IPS-15b (cell line): Measurements from ENCODE around the gene TBC1D17.

Experiments used
- H3K27me3 ChIP-seq: one replicate; pipeline ENCODE4 v1.6.1; 2013; ENCODE audit warnings: low read length; ENCODE audit not compliant: control insufficient read depth, insufficient read depth
- H3K36me3 ChIP-seq: one replicate; pipeline ENCODE4 v1.6.1; 2013; ENCODE audit warnings: low read length; ENCODE audit not compliant: control insufficient read depth, insufficient read depth
- H3K4me1 ChIP-seq: one replicate; pipeline ENCODE4 v1.6.1; 2013; ENCODE audit warnings: mild to moderate bottlenecking, low read length; ENCODE audit not compliant: control insufficient read depth, insufficient read depth
- H3K4me3 ChIP-seq: one replicate; pipeline ENCODE4 v1.5.1; 2013; ENCODE audit warnings: low read depth, low read length
- H3K9ac ChIP-seq: one replicate; pipeline ENCODE4 v1.6.1; 2013; ENCODE audit warnings: low read depth, mild to moderate bottlenecking, low read length
- H3K9me3 ChIP-seq: one replicate; pipeline ENCODE4 v1.6.1; 2013; ENCODE audit warnings: mild to moderate bottlenecking, low read length; ENCODE audit not compliant: control insufficient read depth, insufficient read depth

The TBC1D17 gene

DNA sequence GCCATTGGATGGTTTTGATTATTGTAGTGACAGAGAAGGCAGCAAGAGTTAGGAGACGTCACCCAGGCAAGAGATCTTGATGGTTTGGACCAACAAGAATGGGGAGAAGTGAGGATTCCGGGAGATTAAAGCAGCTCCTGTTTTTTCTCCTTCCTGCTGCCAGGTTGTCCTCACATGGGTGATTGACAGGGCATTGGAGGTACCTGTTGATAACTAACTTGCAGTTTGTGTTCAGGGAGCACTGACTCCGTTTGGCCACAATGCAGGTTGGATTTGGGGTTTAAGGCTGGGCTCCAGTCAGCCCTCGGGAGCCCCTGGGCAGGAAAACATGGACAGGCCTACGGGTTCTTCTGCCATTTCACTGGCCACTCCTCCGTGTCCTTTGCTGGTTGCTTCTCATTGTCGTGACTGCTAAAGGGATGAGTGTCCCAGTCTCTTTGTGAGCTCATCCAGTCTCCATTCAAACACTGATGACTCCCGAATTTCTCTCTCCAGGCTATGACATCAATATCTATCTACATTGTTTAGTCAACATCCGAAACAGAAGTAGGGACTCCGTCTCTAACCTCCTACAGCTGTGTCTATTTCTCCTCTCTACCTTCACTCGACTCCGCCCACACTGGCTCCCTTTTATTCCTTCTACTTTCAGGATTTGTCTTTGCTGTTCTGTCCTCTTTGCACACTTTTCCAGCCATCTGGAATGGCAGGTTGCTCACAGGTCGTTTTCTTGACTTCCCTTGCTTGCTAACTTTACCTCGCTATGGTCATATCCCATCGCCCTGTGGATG lies 27.9 kb upstream of the TBC1D17 start:
- no peak overlapping the region for H3K9ac ChIP-seq
- peak overlapping the region; percentile 89 for H3K4me3 ChIP-seq
- H3K36me3 ChIP-seq, result no peaks in the 10 kb centered on the region
- H3K4me1 ChIP-seq, result peaks cover 6% of the 10 kb centered on the region
- H3K27me3 ChIP-seq, result no peaks in the 10 kb centered on the region
- H3K9me3 ChIP-seq, result no peaks in the 10 kb centered on the region

DNA sequence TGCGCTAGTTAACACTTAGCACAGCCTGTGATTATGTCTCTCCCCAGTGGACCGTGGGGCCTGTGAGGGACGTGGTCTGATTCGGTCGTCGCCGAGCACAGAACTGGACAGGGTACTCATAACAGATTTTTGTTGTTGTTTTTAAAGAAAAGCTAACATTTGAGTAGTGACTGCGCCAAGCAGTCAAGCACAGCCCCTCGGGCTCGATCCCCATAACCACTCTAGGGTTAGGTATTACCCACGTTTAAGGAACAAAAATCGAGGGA lies 27.3 kb upstream of the TBC1D17 start:
- Histone ChIP-seq H3K4me3 (peak overlapping the region; percentile 89), H3K9me3 (no peaks in the 10 kb centered on the region), H3K36me3 (peaks cover 2% of the 10 kb centered on the region), H3K4me1 (peaks cover 6% of the 10 kb centered on the region), H3K9ac (no peak overlapping the region), H3K27me3 (no peaks in the 10 kb centered on the region)

DNA sequence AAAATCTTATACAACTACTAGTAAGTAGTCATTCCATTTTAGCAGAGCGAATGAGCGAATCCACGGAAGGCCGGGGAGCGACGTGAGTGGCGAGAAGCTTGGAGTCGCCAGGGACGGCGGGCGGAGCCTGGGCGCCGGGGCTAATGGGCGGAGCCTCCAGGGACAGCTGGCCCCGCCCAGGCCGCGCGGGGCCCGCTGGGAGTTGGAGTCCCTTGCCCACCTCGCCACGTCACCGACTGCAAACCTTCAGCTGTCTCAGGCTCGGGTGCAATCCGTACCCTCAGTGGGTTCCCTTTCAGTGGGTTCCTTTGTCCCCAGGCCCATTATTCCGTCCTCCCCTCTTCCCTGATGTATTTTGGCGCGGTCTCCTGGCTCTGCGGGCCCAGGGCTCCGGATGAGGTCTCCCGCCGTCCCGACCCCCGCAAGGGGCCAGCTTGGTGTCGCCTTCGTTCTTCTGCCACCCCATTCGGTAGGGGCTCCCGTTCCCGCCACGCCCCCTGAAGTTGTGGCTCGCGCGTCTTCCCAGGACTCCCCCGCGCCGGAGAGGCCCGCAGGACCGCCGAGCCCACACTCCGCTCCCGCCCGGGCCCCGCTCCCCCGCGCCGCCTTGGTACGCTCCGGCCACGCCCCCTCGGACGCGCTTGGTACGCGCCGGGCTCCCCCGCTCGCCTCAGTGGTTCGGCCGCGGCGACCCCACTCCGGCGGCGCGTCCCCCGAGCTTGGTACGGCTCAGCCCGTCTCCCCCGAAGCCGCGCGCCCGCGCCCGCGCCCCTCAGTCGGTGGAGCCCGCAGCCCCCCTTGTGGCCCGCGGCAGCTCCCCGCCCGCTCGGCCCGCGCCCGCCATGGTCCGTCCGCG lies 26.8 kb upstream of the TBC1D17 start, which contains the start of gene PTOV1:
TSS of gene PTOV1 (plus strand) at position 673 of the 856 bp plus-strand sequence.
- Histone ChIP-seq H3K9me3 (no peaks in the 10 kb centered on the region), H3K4me1 (peaks cover 6% of the 10 kb centered on the region), H3K36me3 (peaks cover 7% of the 10 kb centered on the region), H3K27me3 (no peaks in the 10 kb centered on the region), H3K9ac (peak within 1 kb of the TSS; percentile 90), H3K4me3 (peak within 1 kb of the TSS; percentile 89)

DNA sequence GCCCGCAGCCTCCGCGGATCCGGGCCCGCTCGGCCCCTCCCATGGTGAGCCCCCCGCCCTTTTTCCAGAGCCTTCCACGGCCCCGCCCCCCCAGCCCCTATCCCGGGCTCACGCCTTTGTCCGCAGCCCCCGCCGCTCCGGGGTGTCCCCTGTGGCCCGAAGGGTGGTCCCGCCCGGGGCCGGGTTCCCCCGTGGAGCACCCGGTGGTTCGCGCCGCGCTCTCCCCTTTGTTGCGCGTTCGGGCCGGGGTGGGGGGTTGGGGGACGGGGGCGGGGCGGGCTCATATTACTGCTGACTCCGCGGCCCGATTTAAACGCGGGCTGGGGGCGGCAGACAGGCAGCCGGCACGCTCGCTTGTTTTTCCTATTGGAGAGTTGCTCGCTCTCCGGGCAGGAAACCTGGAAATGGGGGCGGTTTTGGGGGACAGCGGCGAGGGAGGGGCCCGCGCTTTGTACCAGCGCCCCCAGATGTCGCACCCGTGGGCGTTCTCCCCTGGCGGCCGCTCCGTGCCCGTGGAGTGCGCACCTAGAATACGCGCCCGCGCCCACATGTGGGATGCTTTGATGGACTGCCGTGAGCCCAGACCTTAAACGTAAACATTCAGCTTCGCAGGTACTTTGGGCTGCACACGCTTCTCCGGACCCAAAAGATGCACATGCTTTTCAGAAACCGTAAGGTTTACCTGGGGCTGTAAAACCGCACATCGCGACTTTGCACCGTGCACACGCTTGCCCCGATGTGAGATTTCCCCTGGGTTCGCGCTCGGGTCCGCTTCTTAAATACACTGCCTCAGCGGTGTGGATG lies 25.8 kb upstream of the TBC1D17 start:
- Histone ChIP-seq H3K36me3 (peaks cover 15% of the 10 kb centered on the region), H3K27me3 (no peaks in the 10 kb centered on the region), H3K4me1 (peaks cover 6% of the 10 kb centered on the region), H3K4me3 (peak overlapping the region; percentile 89), H3K9me3 (no peaks in the 10 kb centered on the region), H3K9ac (peak overlapping the region; percentile 67)

DNA sequence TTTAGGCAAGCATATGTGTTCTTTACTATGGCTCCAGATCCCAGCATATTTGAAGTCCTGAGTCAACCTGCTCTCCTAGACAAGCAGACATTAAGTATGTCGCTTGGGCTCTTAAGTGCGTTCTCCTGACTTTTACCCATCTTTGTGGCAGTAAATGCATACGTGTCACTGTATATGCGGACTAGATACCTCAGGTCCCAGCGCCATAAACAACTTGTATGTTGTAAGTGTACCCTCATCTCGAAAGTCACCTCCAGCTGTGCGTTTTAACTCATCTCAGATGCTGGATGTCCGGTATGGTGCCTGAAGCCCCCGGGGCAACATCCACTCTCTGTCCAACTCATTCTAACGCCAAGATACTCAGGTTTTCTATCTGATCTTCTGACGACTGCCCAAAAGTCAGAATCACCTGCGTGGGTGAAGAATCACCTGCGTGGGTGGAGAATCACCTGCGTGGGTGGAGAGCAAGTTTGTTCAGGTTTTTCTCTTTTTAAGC lies 24.8 kb upstream of the TBC1D17 start:
- Histone ChIP-seq H3K36me3 (peaks cover 25% of the 10 kb centered on the region), H3K9me3 (no peaks in the 10 kb centered on the region), H3K27me3 (no peaks in the 10 kb centered on the region), H3K4me3 (peak overlapping the region; percentile 81), H3K9ac (no peak overlapping the region), H3K4me1 (peaks cover 6% of the 10 kb centered on the region)

DNA sequence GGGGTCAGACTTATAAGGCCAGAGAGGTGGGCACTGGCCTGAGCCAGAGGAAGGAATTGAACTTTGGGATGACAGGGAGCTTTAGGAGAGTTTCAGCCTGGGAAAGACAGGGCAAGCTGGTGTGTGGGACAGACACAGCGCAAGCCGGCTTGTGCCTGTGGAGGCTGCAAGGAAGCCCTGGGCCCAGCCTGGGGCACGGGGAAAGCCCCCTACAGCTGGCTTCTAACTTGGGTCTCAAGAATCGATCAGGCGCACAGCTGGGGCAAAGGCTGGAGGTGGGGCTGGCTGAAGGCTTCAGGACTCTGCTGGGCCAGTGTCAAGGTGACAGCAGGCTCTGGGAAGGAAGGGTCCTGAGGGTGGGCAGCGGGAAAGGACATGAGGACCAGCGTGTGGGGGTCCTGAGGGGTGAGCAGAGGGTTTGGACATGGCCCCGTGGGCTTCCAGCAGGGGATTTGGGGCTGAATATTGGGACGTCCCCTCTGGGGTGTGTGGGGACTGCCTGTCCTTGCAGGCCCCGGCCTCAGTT lies 23.6 kb upstream of the TBC1D17 start:
- Histone ChIP-seq H3K27me3 (no peaks in the 10 kb centered on the region), H3K9me3 (no peaks in the 10 kb centered on the region), H3K4me1 (peaks cover 6% of the 10 kb centered on the region), H3K36me3 (peaks cover 37% of the 10 kb centered on the region), H3K4me3 (no peak overlapping the region), H3K9ac (no peak overlapping the region)

DNA sequence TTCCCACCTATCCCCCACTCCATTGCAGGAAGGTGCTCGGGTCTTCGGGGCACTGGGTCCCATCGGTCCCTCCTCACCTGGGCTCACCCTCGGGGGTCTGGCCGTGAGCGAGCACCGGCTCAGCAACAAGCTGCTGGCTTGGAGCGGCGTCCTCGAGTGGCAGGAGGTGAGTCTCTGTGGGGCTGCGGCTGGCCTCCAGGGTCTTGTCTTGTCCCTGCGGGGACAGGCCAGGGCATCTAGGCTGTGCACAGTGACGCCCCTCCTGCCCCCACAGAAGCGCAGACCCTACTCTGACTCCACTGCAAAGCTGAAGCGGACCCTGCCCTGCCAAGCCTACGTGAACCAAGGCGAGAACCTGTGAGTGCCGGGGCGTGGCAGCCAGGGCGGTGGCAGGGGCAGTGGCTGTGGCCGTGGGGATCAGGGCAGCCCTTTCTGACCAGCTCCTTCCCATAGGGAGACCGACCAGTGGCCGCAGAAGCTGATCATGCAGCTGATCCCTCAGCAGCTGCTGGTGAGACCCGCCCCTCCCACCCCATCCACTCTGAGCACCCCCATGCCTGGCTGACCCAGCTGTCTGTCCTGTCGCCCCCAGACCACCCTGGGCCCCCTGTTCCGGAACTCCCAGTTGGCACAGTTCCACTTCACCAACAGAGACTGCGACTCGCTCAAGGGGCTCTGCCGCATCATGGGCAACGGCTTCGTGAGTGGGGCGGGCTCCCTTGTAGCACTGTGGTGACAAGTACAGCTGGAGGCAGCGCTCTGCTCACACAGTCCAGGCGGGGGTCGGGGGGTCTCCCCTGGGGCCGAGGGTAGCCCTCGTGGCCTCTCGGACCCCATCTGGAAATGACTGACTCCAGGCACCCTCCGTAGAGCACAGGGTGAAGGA lies 22.9 kb upstream of the TBC1D17 start:
- Histone ChIP-seq H3K9me3 (no peaks in the 10 kb centered on the region), H3K4me3 (no peak overlapping the region), H3K36me3 (peaks cover 43% of the 10 kb centered on the region), H3K27me3 (no peaks in the 10 kb centered on the region), H3K4me1 (peaks cover 6% of the 10 kb centered on the region), H3K9ac (no peak overlapping the region)

DNA sequence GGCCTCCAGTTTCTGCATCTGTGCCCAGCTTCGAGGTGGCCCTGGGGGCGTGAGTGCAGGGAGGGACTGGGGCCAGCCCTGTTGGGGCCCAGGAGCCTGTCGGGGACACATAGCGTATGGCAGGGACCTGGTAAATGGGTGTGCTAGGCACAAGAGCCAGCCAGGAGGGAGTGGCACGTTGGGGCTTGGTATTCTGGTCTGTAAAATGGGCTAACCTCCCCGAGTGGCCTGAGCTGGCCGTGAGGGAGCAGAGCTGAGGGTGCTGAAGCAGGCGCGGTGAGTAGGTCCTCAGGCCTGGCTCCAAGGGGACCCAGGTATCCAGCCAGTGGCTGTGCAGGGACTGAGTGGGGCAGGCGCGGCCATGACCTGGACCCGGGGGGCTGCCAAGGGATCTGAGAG lies 22.2 kb upstream of the TBC1D17 start:
- H3K4me3 ChIP-seq, result no peak overlapping the region
- peaks cover 48% of the 10 kb centered on the region for H3K36me3 ChIP-seq
- no peak overlapping the region for H3K9ac ChIP-seq
- no peaks in the 10 kb centered on the region for H3K27me3 ChIP-seq
- H3K4me1 ChIP-seq, result peaks cover 6% of the 10 kb centered on the region
- no peaks in the 10 kb centered on the region for H3K9me3 ChIP-seq

DNA sequence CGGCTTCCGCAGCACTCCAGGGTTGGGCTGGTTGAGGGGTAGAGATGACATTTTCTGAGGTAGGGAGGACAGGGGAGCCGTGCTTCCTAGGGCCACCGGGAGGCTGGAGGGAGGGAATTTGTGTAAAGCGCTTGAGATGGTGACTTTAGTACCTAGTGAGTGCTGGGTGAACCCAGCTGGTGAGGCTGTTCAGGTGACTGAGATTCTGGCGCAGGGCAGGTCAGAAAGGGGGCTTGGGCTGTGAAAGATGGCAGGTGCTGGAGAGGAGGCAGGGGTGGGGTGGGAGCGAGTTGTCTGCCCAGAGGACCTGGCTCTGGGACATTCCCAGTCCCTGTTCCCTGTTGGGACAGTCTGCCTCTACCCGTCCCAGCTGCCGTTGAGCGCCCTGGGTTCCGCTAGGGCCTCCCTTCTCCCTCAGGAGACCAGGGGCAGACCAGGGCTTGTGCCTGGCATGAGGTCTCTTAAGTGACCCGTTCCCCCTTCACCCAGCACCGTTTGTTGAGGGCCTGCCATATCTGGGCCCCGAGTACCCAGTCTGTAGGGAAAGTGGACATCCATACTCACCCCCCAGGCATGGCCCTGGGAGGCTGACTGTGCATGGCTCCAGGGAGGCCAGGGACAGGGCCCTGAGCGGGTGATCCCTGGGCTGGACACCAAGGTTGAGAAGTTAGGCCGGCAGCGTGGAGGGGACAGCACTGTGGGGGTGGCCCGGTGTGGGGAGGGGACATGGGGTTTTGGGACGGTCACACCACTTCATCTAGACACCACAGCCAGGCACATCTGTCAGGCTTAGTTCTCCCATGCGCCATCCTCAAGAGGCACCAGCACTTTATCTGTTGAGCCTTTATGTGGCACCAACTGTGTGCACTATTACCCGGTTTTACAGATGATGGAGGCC lies 21.6 kb upstream of the TBC1D17 start:
- H3K4me1 ChIP-seq, result peaks cover 6% of the 10 kb centered on the region
- no peaks in the 10 kb centered on the region for H3K27me3 ChIP-seq
- no peak overlapping the region for H3K4me3 ChIP-seq
- peaks cover 54% of the 10 kb centered on the region for H3K36me3 ChIP-seq
- no peaks in the 10 kb centered on the region for H3K9me3 ChIP-seq
- H3K9ac ChIP-seq, result no peak overlapping the region

DNA sequence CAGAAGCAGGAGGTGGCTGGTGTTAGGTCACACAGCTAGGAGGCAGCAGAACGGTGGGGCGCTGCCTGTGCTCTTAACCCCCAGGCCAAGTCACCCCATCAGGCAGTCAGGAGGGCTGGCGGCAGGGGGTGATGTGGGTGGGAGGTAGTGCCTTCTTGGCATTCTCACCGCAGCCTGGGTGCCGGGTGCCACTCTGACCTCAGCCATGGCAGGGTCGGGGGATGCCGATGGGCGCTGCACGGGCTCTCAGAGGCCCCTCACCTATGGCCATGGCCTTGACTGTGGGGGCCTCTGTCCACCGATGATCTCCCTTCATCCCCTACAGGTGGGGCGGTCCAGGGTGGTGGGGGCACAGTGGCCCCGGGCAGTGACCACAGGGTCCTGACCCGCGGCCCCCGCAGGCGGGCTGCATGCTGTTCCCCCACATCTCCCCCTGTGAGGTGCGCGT lies 20.9 kb upstream of the TBC1D17 start:
- peaks cover 6% of the 10 kb centered on the region for H3K4me1 ChIP-seq
- no peak overlapping the region for H3K9ac ChIP-seq
- H3K36me3 ChIP-seq, result peaks cover 59% of the 10 kb centered on the region
- no peak overlapping the region for H3K4me3 ChIP-seq
- H3K9me3 ChIP-seq, result no peaks in the 10 kb centered on the region
- no peaks in the 10 kb centered on the region for H3K27me3 ChIP-seq
